ENCODE results near the gene RRBP1.

The RRBP1 gene

DNA sequence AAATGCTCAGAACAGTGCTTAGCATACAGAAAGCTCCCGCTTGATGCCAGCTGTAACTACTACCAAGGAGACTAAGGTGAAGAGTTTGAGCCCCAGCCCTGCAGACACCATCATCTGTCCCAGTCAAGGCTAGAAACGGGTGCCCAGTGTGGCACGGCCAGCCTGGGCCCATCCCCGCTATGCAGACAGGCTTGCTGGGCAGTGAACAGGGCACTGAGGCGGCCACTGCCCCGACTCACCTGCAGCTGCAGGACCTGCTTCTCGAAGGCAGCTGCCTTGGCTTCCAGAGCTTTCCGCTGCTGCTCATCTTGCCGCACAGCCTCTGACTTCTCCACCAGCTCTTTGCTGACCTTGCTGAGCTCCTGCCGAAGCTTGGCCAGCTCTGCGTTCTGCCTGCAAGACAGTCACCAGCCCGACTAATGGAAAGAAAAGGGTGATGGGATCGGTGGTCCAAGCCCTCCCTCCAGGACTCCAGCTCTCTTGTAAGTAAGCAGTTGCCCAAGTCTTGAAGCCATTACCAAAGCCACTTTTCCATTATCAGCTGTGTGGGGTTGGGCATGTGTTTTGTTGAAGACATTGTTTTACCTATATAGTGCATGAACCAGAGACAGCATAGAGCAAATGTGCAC lies 48.7 kb downstream of the RRBP1 start:
- DNase-seq: no peak

DNA sequence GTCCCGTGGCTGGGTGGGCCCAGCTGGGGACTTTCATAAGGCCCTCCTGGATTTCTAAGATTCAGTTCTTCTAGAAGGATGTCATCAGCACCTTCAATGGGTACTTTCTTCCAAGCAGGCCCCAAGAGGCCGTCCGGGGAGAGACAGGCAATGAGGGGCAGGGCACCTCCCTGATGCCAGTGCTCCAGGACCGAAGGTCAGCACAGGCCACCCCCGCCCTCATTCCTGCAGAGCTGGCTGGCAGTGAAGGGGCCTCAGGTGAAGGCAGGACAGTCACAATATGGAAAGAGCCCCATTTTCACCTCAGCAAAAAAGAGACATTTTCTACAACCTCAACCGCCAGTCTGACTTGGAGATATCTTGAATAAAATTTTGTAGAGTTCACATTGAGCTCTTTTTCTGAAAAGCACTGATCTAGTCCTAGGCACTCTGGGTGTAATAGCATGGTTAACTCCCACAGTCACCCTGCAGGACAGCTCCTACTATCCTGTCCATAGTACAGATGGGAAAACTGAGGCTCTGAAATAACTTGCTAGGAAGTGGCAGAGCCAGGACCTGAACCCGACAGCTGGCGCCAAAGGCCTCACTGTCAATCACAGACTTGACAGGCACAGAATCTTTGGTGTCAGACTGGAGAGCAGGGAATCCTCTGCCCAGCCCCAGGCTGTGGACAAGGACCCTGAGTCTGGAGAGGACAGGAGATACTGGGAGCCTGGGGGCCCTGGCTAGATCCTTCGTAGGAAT lies 50.3 kb downstream of the RRBP1 start:
- DNase-seq: no peak

DNA sequence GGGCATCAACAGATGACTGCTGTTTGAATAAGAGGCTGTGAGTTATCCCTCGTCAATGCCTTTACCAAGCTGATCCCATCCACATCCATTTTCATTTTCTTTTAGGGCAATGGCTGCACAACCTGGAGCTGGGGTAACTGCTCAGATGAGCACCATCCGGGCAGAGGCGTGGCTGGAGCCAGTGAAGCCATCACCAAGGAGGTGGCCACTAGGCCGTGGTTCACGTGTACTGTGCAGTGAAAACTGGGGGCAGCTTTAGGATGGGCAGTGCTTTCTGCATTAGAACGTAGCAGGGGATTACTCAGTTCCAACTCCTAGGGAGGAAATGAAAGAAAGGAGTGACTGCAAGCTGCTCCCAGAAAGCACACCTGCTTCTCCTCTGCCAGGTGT lies 51.2 kb downstream of the RRBP1 start:
- DNase-seq: no peak

DNA sequence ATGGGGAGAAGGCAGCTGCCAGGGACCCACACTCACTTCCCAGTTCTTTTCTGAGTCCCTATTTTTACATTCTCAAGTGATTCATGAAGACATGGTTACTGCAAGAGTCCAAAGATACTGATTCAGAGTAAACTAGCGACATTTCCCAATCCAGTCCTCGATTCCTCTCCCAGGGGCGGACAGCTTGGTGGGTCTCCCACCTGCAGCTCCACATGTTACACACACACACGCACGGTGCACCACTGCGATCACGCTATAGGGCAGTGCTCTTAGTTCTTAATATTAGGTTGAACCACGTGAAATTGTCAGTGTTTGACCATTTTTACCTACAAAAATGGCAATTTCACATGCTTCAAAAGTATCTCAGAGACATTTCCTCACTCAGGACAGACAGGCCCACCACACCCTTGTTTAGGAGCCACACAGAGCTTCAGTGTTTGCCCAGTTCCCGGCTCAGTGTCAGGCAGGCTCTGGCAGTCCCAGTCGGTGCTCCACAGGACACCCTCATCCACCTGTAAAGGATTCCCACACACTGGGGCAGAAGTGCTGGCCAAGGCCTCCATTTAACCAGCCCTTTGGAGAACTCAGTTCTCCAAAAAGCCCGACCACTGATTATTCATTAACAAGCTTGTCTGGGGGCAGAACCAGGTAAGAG lies 51.8 kb downstream of the RRBP1 start:
- no peak for DNase-seq

DNA sequence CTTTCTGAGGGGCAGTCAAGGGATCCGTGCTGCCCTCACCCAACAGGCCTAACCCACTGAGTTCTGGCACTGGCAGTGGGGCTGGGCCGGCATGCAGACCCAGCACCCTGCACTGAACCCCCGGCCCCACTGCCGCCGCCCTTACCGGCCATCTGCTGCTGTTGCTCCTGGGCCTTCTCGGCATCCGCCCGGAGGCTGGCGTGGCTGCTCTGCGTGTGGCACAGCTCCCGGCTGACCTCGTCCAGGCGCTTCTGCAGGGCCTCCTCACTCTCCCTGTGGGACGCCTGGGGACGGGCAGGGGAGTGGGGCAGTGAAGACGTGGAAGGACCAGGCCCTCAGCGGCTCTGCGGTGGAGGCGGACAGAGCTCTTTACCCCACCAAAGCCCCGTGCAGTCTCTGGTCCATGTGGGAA lies 52.4 kb downstream of the RRBP1 start:
- no peak for DNase-seq

DNA sequence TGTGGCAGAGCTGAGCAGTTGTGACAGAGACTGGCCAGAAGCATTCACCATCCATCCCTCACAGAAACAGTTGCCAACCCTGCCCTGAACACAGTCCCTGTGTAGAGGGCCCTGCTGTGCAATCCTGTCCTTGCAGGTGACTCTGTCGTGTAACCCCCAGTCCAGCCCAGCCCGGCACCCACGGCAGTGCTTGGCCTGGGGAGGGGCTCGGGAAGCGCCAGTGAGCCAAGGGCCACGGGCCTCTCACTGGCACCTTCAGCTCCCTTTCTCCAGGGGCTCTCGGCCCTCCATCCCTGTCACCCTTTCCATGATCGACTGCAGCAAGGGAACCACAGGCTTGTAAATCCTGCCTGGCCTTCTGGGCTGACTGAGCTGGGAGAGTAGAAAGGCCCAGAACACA lies 53.0 kb downstream of the RRBP1 start:
- DNase-seq: no peak

DNA sequence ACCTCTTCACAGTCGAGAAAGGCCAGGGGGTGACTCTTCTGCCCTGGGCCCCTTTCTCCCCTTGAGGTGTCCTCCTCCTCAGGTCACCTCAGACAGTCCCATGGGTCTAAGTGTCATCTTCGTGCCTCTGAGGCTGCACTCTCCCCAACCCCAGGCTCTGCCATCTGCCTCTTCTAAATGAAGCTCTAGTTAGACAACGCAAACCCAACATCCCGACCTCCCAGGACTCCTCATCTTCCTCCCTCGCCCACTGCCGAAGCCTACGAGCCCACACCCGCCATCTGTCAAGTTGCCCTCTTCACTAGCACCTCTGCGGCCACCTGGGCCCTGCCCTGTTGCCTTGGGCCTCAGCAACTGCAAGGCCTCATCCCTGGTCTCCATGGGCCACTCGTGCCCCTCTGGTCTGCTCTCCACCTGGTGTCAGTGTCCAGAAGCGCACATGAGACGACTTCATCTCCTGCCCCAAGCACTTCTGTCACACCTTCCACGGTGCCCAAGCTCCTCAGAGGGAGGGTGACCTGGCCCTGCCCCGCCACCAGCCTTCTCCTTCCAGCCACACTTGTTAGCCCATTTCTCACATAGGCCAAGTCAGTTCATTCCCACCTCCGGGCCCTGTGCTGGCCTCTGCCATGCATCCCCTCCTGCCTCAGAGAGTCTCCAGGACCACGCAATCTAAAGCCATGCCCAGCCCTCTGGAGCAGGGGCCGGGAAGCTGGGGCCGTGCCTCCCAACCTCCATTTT lies 53.8 kb downstream of the RRBP1 start:
- no peak for DNase-seq

DNA sequence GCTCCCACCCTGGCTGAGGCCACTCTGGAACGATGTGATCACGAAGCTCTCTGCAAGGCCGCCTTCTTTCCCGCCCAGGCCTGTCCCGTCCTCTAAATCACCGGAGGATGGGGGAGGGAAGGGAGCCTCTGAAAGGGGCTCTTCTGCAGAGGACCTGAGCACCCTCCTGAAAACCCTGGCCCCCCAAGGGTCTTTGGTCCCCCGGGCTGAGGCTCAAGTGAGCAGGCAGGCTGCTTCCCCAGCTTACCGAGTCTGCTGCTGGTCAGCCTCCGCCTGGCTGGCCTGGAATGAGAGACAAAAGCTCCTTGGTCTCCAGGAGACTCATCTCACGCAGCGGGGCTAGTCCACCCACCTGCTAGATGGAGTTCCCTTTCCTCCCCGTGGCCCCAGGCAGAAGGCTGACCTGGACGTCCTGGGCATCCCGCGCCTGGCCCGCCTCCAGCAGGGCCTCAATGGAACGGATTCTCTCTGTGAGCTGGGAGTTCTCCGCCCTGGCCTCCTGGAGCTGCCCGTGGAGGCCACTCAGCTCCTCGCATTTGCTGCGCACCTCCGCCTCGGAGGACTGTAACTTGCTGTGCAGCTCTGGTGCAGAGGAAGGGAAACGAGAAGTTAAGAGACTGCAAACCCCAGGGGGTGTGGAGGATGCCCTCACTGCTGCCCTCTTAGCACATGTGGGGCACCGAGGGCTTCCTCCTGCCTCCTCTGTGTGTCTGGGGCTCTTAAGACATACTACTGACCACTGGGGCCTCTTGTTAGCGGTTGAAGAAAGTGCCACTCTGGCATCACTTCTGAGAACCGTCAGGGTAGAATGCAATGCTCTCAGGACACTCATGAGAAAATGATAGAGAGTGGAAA lies 54.7 kb downstream of the RRBP1 start:
- DNase-seq: no peak

DNA sequence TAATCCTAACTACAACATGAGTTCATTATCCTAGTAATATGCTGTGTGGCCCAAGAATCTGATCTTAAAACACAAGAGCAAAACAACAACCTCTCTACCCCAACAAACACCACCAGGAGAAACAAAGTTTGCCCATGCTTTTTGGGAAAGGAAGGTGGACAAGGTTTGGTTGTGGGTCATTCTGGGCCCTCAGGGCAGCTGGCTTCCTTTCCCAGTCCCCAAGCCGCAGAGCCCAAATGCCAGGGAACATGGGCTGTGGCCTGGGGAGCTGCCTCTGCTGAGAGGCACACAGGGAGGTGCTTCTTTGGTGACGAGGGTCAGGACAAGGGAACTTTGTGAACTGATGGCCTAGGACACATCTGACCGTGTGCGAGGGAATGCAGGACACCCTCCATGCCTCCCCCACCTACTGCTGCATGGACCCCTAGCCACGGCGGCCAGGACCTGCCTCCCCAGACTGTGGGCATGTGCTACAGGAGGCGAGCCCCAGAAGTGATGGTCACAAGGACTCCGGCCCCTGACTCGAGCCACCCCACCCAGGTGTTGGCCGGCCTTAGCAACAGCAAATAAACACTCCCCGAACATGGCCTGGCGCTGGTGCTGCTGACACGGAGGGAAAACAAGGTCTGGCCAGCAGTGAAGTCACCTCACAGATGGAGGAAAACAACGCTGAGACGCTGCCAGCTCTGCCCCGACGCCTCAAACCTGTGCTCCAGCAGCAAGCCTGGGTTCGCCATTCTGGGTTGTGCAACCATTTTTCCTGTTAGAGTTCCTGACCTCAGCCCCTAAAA lies 55.6 kb downstream of the RRBP1 start:
- peak; percentile 5 for DNase-seq

DNA sequence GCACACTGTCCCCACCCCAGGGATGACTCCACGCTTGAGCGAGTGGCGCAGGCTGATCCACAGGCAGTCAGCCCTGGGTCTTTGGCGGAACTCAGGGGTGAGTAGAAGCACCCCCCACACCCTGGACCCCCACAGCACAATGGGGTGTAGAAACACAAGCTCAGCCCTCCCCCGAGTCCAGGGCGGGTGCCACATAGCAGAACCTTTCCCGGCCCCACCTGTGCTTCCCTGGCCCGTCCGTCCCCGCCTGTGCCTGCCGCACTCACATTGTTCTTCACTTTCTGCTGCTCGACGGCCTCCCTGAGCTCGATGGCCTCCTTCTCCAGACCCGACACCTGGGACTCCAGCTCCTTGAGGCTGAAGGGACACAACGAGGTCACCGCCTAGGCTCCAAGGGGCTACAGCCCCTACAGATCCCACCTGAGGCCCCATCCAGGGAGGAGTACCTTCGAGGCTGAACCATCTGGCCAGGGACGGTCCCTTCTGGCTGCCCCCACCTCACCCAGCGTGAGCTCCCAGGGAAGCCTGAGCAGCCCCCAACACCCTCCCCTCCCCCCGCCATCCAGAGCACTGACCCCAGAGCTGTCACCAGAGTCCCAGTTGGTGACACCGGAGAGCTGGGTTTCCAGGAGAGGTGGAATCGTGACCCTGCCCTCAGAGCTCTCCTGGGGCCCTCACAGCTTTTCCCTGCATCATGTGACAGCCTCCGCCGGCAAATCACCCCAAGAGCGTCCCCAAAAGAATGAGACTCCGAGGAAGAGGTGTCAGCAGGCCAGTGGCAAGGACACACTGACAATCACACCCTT lies 56.6 kb downstream of the RRBP1 start:
- peak; percentile 8 for DNase-seq

DNA sequence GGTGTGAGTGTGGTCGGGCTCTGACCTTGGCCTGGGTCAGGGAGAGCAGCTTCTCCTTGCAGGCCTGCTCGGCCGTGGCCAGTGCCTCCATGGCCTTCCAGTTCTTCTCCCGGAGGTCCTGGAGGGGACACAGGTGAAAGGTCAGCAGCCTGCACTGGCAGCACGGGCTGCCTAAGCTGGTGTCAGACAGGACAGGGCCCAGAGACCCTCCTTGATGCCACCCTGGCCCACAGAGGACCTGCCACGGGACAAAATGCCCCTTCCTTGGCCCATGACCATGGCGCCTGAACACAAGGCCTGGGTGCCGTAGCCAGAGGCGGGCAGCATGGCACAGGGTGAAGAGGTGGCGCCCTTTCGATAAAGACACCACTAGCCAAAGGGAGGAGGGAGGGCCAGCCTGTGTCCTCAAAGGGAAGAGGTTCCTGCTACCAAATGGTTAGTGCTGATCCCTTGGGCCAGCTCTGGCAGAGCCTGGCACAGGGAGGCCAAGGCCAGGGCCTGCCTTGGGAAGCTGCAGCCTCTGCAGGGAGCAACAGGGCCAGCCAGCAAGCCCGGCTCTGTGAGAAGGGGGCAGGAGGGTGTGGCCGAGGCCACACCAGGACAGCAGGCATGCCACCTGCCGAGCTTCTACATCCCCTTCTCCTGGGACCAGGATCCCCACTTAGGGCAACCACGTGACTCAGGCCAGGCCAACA lies 57.3 kb downstream of the RRBP1 start:
- DNase-seq: peak; percentile 20

DNA sequence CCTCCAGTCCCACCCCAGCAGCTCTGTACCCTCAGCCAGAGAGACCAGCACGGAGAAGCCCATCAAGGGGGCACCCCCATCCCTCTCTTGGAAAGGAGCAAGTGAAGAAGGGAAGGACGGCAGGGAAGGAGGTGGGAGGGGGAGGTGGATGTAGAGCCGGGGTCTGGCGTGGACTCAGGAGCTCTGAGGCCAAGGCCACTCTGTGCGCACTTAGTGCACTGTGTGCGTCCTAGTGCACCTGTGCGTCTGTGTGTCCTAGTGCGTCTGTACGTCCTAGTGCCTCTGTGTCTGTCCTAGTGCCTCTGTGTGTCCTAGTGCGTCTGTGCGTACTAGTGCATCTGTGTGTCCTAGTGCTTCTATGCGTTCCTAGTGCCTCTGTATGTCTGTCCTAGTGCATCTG lies 58.0 kb downstream of the RRBP1 start:
- DNase-seq: peak; percentile 5

DNA sequence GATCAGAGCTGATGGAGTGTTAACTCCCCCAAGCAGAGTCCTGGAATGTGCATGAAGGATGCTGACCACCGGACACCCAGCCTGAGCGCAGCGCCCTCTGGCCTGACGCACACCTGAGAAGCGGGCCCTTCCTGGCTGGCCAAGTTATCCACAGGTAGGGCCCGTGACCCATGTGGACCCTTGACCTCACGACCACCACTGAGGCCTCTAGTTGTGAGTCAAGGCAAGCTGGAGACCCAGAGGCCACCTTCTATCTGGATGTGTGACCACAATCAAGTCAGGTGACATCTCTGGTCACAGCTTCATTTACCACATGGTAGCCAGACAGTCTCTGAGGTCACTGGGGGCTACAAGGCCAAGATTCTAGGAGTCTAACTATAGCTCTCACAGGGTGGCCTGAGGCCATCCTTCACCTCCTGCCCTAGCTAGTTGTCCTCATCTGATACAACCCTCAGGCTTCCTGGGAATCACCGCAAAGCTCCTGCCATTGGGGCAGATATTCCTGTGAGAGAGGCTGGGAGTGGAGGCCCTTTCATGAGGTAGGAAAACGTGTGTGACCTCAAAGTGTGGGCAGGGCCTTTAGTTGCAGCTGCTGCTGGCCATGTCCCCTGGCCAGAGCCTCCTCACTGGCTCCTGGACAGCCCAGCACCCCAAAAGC lies 59.1 kb downstream of the RRBP1 start:
- peak; percentile 9 for DNase-seq

DNA sequence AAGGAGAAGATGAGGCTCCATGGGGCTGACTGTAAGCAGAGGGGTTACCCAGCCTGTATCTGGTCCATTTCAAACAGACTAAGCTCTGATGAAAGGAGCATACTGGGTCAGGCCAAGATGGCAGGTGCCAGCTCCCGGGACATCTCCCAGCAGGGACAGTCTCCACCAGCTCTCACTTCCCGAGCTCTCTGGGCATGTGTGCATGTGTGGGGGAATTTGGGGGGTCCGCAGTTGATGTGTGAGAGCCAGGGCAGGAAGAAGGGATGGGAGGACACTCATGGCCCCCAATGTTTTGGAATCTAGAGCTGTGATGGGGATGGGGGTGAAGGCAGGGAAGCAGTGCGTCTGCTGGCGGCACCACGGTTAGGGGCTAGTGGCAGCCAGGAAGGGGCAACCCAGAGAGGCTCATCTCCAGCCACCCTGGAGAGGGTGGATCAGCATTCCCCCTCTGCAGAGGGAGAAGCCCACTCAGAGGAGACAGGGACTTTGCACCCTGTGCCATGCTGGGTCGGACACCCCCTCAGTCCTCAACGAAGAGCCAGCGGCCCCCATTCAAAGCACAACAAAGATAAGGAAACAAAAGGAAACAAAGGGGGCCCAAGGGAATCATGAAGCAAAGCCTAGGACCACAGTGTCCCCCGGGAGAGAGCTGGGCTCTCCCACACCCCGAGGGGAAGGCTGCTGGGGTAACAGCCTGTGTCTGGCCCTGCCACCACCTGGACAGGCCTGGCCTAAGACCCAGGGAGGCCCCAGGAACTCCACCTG lies 59.8 kb downstream of the RRBP1 start:
- DNase-seq: peak; percentile 14

DNA sequence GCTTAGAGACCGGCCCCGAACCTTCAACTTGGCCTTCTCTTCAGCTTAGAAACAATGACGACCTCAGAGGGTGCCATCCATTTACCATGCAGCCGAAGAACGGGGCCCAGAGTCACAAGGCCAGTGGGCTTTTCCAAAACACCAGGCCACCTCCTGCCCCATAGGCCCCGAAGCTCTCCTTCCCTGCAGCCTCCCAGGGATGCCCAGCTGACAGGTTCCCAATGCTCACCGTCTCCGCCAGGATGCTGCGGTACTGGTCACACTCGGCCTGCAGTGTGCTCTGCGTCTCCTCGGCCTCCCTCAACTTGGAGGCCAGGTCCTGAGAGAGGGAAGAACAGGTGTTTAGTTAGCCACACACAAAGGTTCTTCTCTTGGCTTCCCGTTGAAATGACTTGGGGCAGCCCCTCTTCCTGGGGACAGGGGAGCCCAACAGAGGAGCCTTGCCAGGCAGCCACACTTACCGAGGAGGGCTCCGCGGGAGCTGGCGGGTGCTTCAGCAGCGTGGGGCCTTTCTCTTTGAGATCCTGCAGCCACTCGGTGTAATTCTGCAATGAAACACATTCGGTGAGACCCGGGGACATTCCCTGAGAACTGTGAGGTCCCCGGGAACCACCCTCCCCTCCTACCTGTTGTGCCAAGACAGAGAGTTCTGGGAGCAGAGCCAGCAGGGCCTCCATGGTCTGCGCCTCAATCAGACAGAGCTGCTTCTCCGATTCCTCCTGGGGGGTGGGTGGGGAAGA lies 60.6 kb downstream of the RRBP1 start:
- no peak for DNase-seq

DNA sequence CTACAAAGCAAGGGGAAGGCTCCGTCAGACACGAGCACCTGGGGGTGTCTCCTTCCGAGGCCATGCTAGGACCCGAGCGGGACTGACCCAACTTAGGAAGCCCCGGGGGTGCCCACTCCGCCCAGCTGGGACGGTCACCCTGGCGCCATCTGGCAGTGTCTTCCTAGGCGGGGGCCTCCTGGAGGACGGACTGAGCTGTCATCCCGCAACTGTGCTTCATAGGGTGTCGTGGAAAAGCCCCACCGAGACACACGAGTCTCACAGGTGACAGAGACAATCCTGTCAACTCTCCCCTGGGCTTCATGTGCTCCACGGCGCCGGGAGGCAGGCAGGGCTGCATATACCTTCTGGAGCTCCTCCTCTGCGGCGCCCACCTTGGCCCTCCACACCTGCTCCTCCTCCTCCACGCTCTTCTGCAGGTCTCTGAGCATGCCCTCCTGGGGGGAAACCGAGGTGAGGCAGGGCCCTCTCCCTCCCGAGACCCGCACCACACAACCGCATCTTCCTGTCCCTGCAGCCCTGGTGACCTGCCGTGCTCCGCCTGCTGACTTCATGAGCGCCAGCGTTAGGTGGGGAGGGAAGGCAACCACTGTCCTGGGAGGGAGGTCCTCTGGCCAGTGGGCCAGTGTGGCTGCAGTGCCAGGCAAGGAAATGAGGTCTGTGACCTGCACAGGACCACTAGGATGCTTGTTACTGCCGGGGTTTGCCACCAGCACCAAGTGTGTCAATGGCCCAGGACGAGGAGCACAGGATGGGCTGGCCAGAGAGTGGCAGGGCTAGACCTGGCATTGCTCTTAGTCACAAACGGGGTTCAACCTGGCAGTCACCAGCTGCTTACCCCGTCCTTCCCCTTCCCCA lies 61.4 kb downstream of the RRBP1 start:
- DNase-seq: no peak

Data from 8988T (cell line).